ENCODE data around the gene CALD1.

CALD1 gene

GRCh38 chr7:134780166-134780828, 863 bp downstream of the CALD1 start:
- Mint-ChIP-seq H3K4me1 (peaks cover 44% of the 10 kb centered on the region), H3K36me3 (ENCODE audit: low read depth) (peaks cover 7% of the 10 kb centered on the region), H3K27me3 (ENCODE audit: low read depth) (no peaks in the 10 kb centered on the region), H3K9me3 (no peaks in the 10 kb centered on the region), H3K27ac (peak overlapping the region; percentile 90 to 99 (median 94)), H3K4me3 (peak overlapping the region; percentile 85 to 92 (median 88))
- TF ChIP-seq CTCF (IDR thresholded peaks at IDR 0.05; ENCODE audit: unreplicated experiment in 3 of 3), result no peak

- Mint-ChIP-seq H3K4me3 (peak overlapping the region; percentile 85 to 92 (median 88)), H3K36me3 (ENCODE audit: low read depth) (peaks cover 7% of the 10 kb centered on the region), H3K4me1 (peaks cover 44% of the 10 kb centered on the region), H3K27ac (peak overlapping the region; percentile 90 to 99 (median 94)), H3K9me3 (no peaks in the 10 kb centered on the region), H3K27me3 (ENCODE audit: low read depth) (no peaks in the 10 kb centered on the region)
- no peak for TF ChIP-seq CTCF (IDR thresholded peaks at IDR 0.05; ENCODE audit: unreplicated experiment in 3 of 3)
These were observed 1.7 kb downstream of the CALD1 start for GRCh38 chr7:134781171-134781570.

GRCh38 chr7:134782121-134782623, 2.7 kb downstream of the CALD1 start:
- peaks cover 50% of the 10 kb centered on the region for H3K4me1 Mint-ChIP-seq
- H3K36me3 Mint-ChIP-seq (ENCODE audit: low read depth), result peaks cover 7% of the 10 kb centered on the region
- H3K9me3 Mint-ChIP-seq, result no peaks in the 10 kb centered on the region
- no peak for TF ChIP-seq CTCF (IDR thresholded peaks at IDR 0.05; ENCODE audit: unreplicated experiment in 3 of 3)
- peak overlapping the region in 2 of 3 experiments; percentile 12 to 90 for H3K27ac Mint-ChIP-seq
- peak overlapping the region in 2 of 3 experiments; percentile 88 to 92 for H3K4me3 Mint-ChIP-seq
- H3K27me3 Mint-ChIP-seq (ENCODE audit: low read depth), result no peaks in the 10 kb centered on the region

GRCh38 chr7:134783294-134784069, 4.0 kb downstream of the CALD1 start:
- Mint-ChIP-seq H3K4me1 (peaks cover 48% of the 10 kb centered on the region), H3K9me3 (no peaks in the 10 kb centered on the region)

GRCh38 chr7:134784251-134785049, 5.0 kb downstream of the CALD1 start:
- H3K9me3 Mint-ChIP-seq, result no peaks in the 10 kb centered on the region
- H3K4me3 Mint-ChIP-seq, result no peak overlapping the region
- no peak overlapping the region for H3K27ac Mint-ChIP-seq
- TF ChIP-seq CTCF (IDR thresholded peaks at IDR 0.05; ENCODE audit: unreplicated experiment in 3 of 3), result no peak
- H3K4me1 Mint-ChIP-seq, result peaks cover 41% of the 10 kb centered on the region
- H3K27me3 Mint-ChIP-seq (ENCODE audit: low read depth), result no peaks in the 10 kb centered on the region
- peaks cover 7% of the 10 kb centered on the region for H3K36me3 Mint-ChIP-seq (ENCODE audit: low read depth)

More at GRCh38 chr7:134783294-134784069, 4.0 kb downstream of the CALD1 start:
- no peak overlapping the region for H3K27ac Mint-ChIP-seq
- no peaks in the 10 kb centered on the region for H3K27me3 Mint-ChIP-seq (ENCODE audit: low read depth)
- H3K36me3 Mint-ChIP-seq (ENCODE audit: low read depth), result peaks cover 7% of the 10 kb centered on the region
- TF ChIP-seq CTCF (IDR thresholded peaks at IDR 0.05; ENCODE audit: unreplicated experiment in 3 of 3), result no peak
- no peak overlapping the region for H3K4me3 Mint-ChIP-seq
